Activated CD4-positive, alpha-beta memory T cell treated with anti-CD3 and anti-CD28 coated beads, Interleukin-2, amount 10 ng/mL, durations not matched to agents 7 days and 5 days (primary cell): ENCODE measurements around the gene CHST3. TPM values are rescaled to one million over a fixed set of nuclear protein-coding genes. Genes with fewer than 3 reads are reported as not detected.

Experiments used
- CTCF ChIA-PET: fragments of 350-600 bp; sonication (Branson Sonifier 250); formaldehyde crosslinking; loops from one replicate; lab custom pipeline; 2021; ENCODE audit warnings: antibody characterized with exemption, inconsistent platforms; lab: Charles Lee
- POLR2A ChIA-PET: fragments of 350-600 bp; sonication (Branson Sonifier 250); formaldehyde crosslinking; loops from one replicate; lab custom pipeline; 2021; ENCODE audit warnings: antibody characterized with exemption; lab: Charles Lee
- DNase-seq: peaks from one replicate; pipeline ENCODE4 v3.0.0-alpha.2; 2020
- H3K27ac Mint-ChIP-seq: one replicate; pipeline ENCODE4 v1.8.0; 2021; ENCODE audit warnings: mild to moderate bottlenecking, mixed read lengths
- H3K27me3 Mint-ChIP-seq: one replicate; pipeline ENCODE4 v1.8.0; 2021; ENCODE audit warnings: mixed read lengths
- H3K36me3 Mint-ChIP-seq: one replicate; pipeline ENCODE4 v1.8.0; 2021; ENCODE audit warnings: low read depth, mixed read lengths
- H3K4me1 Mint-ChIP-seq: one replicate; pipeline ENCODE4 v1.8.0; 2021; ENCODE audit warnings: mixed read lengths
- H3K4me3 Mint-ChIP-seq: one replicate; pipeline ENCODE4 v1.8.0; 2021; ENCODE audit warnings: mild to moderate bottlenecking, mixed read lengths
- H3K9me3 Mint-ChIP-seq: one replicate; pipeline ENCODE4 v1.8.0; 2021; ENCODE audit warnings: mixed read lengths
- total RNA-seq, 2 experiments: library from RNA; stranded (reverse); gene quantifications; one replicate each; pipeline ENCODE4 v1.2.3, GENCODE V29; 2021

The CHST3 gene
- total RNA-seq, 2 experiments from 2014 or later, result 0.03 to 0.05 TPM

DNA sequence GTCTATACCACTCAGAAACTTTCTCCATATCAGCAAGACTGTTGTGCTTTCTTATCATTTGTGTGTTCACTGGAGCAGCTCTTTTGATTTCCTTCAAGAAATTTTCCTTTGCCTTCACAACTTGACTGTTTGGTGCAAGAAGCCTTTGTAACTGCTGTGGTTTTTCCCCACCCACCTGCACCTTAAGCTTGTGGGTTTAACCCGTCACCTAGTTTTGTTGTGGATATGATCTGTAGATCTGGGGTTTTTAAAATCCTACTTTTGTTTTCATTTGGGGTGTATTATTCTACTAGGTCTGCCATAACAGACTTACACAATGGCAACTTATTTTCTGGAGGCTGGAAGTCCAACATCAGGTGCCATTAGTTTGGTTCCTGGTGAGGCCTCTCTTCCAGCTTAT, 30.5 kb upstream of the CHST3 start:
- Mint-ChIP-seq H3K36me3 (peaks cover 11% of the 10 kb centered on the region), H3K27ac (no peak overlapping the region), H3K4me1 (peaks cover 13% of the 10 kb centered on the region), H3K9me3 (peaks cover 23% of the 10 kb centered on the region), H3K4me3 (no peak overlapping the region), H3K27me3 (peaks cover 14% of the 10 kb centered on the region)
- ChIA-PET CTCF (interaction anchor here (0.8 kb wide), 1 partner anchor 1127 kb away, joined by 3 read pairs; no protein-coding TSS in a partner anchor), POLR2A (no interaction called here)
- no peak for DNase-seq

DNA sequence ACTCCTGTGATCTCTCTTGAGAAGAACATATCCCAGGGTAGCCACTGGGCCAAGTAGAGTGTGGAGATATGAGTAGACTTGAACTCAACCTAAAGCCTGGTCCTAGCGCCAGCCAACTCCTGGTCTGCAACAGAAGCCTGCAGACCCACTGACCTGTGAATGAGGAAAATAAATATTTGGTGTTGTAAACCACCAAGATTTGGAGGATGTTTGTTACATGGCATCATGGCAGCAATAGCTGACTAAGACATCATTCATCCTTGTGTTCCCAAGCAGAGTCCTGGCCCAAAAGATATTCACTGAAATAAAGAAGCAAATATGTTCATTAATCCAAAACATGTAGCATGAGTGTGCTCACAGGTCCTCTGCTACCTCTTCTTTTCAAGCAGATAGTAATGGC, 26.0 kb upstream of the CHST3 start:
- Mint-ChIP-seq H3K27me3 (peaks cover 23% of the 10 kb centered on the region), H3K4me3 (no peak overlapping the region), H3K36me3 (peaks cover 21% of the 10 kb centered on the region), H3K9me3 (peaks cover 35% of the 10 kb centered on the region), H3K4me1 (peaks cover 31% of the 10 kb centered on the region), H3K27ac (no peak overlapping the region)
- no peak for DNase-seq
- ChIA-PET CTCF (interaction anchor here (0.7 kb wide), 1 partner anchor 42 kb away, joined by 3 read pairs; no protein-coding TSS in a partner anchor), POLR2A (no interaction called here)

DNA sequence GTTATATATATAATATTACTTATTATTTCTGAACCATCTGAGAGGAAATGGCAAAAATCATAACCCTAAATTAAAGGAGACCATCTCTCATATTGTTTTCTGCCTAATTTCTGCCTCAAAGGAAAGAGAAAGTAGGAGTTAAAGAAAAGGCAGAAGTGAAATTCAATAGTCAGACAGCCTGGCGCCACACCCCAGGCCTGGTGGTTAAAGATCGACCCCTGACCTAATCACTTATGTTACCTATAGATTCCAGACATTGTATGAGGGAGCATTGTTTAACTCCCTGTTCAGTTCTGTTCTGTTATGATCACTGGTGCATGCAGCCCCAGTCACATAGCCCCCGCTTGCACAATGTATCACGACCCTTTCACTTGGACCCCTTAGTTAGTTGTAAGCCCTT, 24.9 kb upstream of the CHST3 start:
- Mint-ChIP-seq H3K27me3 (peaks cover 23% of the 10 kb centered on the region), H3K4me3 (no peak overlapping the region), H3K4me1 (peaks cover 22% of the 10 kb centered on the region), H3K27ac (no peak overlapping the region), H3K36me3 (peaks cover 21% of the 10 kb centered on the region), H3K9me3 (peaks cover 35% of the 10 kb centered on the region)
- CTCF ChIA-PET, result no interaction called here
- no peak for DNase-seq
- POLR2A ChIA-PET, result no interaction called here

DNA sequence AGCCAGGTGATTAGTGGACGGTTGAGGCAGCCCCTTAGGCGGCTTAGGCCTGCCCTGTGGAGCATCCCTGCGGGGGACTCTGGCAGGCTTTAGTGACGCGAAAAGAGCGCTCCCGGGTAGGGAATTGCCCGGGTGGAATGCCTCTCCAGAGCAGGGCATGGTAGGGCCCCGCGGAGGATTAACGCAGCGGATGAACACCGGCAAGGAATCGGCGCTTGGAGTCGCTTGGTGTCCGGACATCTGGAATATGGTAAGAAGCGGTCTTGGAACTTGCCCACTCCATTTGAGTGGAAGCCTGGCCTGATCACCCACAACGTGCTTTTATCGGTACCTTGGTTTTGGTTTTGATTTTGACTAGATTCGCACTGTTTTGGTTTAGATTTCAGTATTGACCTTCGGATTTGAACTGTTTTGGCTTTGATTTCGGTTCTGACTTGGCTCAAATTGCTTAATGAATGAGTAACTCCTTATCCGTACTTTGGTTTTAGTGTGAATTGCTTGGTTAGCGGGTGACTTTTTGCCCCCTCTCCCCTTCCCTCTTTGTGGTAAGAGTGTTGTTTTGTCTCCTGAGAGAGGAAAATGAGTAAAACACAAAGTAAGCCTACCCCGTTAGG, 24.2 kb upstream of the CHST3 start:
- Mint-ChIP-seq H3K27me3 (peaks cover 23% of the 10 kb centered on the region), H3K9me3 (peaks cover 34% of the 10 kb centered on the region), H3K27ac (no peak overlapping the region), H3K4me1 (peaks cover 20% of the 10 kb centered on the region), H3K36me3 (peaks cover 19% of the 10 kb centered on the region), H3K4me3 (peak overlapping the region; percentile 19)
- POLR2A ChIA-PET, result no interaction called here
- CTCF ChIA-PET, result no interaction called here
- DNase-seq, result no peak

DNA sequence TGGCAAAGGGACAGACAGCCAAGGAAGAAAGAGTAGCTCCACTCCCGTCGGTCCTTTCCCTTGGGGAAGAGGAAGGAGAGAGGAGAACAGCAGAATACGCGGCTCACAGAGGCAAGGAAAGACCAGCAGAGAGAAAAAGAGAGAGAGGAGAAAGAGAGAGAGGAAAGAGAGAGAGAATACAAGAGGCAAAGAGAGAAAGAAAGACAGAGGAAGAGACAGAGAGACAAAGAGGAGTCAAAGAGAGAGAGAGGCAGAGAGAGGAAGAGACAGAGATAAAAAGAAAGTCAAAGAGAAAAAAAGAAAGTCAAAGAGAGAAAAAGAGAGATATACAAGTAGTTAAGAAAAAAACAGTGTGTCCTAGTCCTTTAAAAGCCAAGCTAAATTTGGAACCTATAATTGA, 23.4 kb upstream of the CHST3 start:
- DNase-seq, result no peak
- Mint-ChIP-seq H3K4me1 (peaks cover 19% of the 10 kb centered on the region), H3K9me3 (peaks cover 35% of the 10 kb centered on the region), H3K27me3 (peaks cover 24% of the 10 kb centered on the region), H3K27ac (no peak overlapping the region), H3K4me3 (no peak overlapping the region), H3K36me3 (peaks cover 19% of the 10 kb centered on the region)
- ChIA-PET POLR2A (no interaction called here), CTCF (no interaction called here)

DNA sequence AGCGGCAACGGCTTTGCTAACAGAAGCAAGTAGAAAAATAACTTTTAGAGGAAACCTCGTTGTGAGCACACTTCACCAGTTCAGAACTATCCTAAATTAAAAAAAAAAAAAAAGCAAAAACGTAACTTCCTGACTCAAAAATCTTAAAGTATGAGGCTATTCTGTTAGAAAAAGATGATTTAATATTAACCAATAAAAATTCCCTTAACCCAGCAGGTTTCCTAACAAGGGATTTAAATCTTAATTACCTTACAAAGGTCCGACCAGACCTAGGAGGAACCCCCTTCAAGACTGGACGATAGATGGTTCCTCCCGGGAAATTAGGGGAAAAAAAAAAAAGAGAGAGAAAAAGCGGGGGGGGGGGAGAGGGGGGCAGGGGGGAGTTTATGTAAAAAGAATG, 22.9 kb upstream of the CHST3 start:
- Mint-ChIP-seq H3K4me3 (no peak overlapping the region), H3K4me1 (peaks cover 19% of the 10 kb centered on the region), H3K27ac (no peak overlapping the region), H3K36me3 (peaks cover 25% of the 10 kb centered on the region), H3K27me3 (peaks cover 27% of the 10 kb centered on the region), H3K9me3 (peaks cover 38% of the 10 kb centered on the region)
- DNase-seq, result no peak
- ChIA-PET POLR2A (no interaction called here), CTCF (no interaction called here)

DNA sequence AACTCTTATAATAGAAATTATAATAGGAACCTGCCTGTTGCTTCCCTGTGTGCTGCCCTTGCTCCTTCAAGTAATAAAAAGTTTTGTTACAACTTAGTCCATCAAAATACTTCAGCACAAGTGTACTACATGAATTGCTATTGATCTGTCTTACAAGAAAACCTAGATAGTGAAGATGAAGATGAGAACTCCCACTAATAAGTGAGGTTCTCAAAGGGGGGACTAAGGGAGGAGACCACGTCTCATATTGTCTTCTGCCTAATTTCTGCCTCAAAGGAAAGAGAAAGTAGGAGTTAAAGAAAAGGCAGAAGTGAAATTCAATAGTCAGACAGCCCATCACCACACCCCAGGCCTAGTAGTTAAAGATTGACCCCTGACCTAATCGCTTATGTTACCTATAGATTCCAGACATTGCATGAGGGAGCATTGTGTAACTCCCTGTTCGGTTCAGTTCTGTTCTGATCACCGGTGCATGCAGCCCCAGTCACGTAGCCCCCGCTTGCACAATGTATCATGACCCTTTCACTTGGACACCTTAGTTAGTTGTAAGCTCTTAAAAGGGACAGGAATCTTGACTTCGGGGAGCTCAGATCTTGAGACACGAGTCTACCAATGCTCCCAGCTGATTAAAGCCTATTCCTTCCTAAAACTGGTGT, 18.2 kb upstream of the CHST3 start:
- peaks cover 16% of the 10 kb centered on the region for H3K27me3 Mint-ChIP-seq
- no peak for DNase-seq
- H3K9me3 Mint-ChIP-seq, result peaks cover 32% of the 10 kb centered on the region
- peaks cover 2% of the 10 kb centered on the region for H3K4me1 Mint-ChIP-seq
- H3K36me3 Mint-ChIP-seq, result peaks cover 11% of the 10 kb centered on the region
- CTCF ChIA-PET, result interaction anchor here (1.0 to 1.6 kb wide), 2 partner anchors 10 to 103 kb away, joined by 3 read pairs; no protein-coding TSS in a partner anchor
- POLR2A ChIA-PET, result no interaction called here
- H3K27ac Mint-ChIP-seq, result no peak overlapping the region
- H3K4me3 Mint-ChIP-seq, result no peak overlapping the region

DNA sequence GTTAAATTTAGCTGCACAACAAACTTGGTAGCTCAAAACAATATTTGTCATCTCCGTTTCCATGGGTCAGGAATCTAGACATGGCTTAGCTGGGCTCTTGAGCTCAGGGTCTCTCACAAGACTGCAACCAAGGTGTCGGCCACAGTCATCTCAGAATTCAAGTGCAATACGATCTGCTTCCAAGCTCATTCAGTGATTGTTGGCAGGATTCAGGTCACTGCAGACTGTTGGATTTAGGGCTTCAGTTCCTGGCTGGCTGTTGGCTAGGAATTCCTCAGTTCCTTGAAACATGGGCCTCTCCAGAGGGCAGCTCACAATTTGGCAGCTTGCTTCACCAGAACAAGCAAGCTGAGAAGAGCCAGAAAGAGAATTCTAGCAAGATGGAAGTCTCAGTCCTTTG, 17.5 kb upstream of the CHST3 start:
- POLR2A ChIA-PET, result no interaction called here
- Mint-ChIP-seq H3K36me3 (peaks cover 11% of the 10 kb centered on the region), H3K4me3 (no peak overlapping the region), H3K27me3 (peaks cover 15% of the 10 kb centered on the region), H3K4me1 (no peaks in the 10 kb centered on the region), H3K9me3 (peaks cover 32% of the 10 kb centered on the region), H3K27ac (no peak overlapping the region)
- CTCF ChIA-PET, result interaction anchor here (1.0 to 1.6 kb wide), 2 partner anchors 9 to 102 kb away, joined by 3 read pairs; no protein-coding TSS in a partner anchor
- DNase-seq, result no peak

DNA sequence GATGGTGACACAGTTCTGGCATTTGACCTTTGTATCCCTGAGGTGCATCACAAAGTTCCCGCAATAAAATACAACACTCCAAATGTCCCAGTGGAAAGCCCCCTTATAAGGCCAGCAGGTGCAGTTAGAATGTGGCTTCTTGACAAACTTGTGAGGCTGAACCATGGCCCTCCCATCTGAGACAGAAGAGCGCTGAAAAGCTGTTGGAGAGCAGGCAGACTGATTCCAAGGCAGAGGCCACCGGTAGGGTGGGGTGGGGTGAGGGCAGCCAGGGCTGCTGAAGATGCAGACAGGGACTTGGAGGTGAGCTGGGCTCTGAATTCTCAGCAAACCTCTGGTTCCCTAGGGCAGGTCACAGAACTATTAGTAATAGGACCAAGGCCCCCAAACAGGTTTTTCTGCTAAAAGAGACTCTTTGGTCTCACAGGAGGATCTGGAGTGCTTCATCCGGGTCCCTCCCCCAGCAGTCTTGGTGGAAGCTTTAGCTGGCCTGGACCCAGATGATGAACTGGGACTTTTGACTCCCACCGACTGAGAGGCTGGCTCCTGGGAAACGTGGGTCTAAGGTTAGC, 15.6 kb upstream of the CHST3 start:
- Mint-ChIP-seq H3K4me3 (no peak overlapping the region), H3K4me1 (no peaks in the 10 kb centered on the region), H3K27ac (no peak overlapping the region), H3K27me3 (peaks cover 10% of the 10 kb centered on the region), H3K36me3 (peaks cover 11% of the 10 kb centered on the region), H3K9me3 (peaks cover 25% of the 10 kb centered on the region)
- ChIA-PET POLR2A (no interaction called here), CTCF (no interaction called here)
- no peak for DNase-seq

DNA sequence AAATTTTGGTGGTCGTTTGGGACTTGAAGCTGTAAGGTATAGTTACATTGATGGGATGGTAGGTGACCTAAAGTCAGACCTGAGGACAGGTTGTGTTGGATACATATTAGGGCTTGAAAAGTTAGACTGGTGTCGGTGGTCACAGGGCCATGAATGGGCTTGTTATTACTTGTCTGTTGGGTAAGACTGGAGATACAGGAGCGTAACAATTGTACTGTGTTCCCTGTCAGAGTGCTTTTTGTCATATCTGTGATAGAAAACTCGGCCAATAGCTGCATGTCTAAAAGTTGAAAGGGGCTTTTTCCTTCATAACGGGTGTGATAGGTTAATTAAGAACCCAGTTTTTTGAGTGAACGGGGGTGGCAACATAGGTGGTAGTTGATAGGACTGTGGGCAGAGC, 13.5 kb upstream of the CHST3 start:
- no peak overlapping the region for H3K4me3 Mint-ChIP-seq
- DNase-seq, result no peak
- H3K27ac Mint-ChIP-seq, result no peak overlapping the region
- no peaks in the 10 kb centered on the region for H3K4me1 Mint-ChIP-seq
- ChIA-PET POLR2A (no interaction called here), CTCF (no interaction called here)
- H3K9me3 Mint-ChIP-seq, result peaks cover 32% of the 10 kb centered on the region
- peaks cover 10% of the 10 kb centered on the region for H3K27me3 Mint-ChIP-seq
- peaks cover 14% of the 10 kb centered on the region for H3K36me3 Mint-ChIP-seq

DNA sequence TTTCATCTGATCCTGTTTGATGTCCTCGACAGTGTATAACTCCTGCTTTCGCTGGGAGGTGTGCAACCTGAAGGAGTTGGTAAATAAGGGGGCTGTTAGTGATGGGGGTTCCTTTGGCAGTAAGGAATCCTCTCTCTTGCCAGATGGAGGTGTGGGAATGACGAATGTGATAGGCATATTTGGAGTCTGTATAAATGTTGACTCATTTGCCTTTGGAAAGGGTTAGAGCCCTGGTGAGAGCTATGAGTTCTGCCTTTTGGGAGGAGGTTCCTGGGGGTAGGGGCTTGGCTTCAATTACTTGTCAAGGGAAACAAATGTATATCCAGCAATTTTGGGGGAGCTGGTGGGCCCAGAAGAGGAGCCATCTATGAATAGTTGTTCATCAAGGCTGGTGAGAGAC, 11.4 kb upstream of the CHST3 start:
- H3K36me3 Mint-ChIP-seq, result peaks cover 3% of the 10 kb centered on the region
- H3K9me3 Mint-ChIP-seq, result peaks cover 17% of the 10 kb centered on the region
- H3K27me3 Mint-ChIP-seq, result peaks cover 3% of the 10 kb centered on the region
- POLR2A ChIA-PET, result no interaction called here
- no peak for DNase-seq
- H3K4me3 Mint-ChIP-seq, result no peak overlapping the region
- no peak overlapping the region for H3K27ac Mint-ChIP-seq
- H3K4me1 Mint-ChIP-seq, result no peaks in the 10 kb centered on the region
- CTCF ChIA-PET, result no interaction called here

DNA sequence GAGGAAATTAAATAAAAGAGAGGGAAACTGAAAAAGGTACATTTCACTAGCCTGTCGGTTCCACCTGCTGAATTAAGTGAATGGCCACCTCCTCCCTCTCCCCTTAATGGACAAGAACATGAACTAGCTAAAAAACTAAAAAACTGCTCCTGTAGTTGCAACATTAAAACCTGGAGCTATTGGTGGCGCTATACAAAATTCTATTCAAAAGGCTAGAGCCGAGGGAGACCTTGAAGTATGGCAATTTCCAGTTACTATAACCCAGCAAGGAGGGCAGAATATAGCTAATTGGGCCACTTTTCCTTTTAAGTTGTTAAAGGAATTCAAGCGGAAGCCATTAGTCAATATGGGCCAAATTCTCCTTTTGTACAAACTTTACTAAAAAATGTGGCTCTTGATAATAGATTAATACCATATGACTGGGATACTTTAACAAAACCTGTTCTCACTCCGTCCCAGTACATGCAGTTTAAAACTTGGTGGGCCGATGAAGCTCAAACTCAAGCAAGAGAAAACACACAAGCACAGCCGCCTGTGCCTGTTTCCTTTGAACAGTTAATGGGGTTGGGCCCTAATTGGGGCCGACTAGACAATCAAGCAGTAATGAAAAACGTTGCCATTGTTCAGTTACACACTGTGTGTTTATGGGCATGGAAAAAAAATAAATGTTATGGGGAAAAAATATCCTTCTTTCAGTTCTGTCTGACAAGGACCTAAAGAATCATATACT, 6.5 kb upstream of the CHST3 start:
- POLR2A ChIA-PET, result no interaction called here
- H3K27me3 Mint-ChIP-seq, result peaks cover 40% of the 10 kb centered on the region
- CTCF ChIA-PET, result interaction anchor here (1.4 kb wide), 1 partner anchor 91 kb away, joined by 5 read pairs; no protein-coding TSS in a partner anchor
- no peak overlapping the region for H3K4me3 Mint-ChIP-seq
- no peaks in the 10 kb centered on the region for H3K4me1 Mint-ChIP-seq
- H3K27ac Mint-ChIP-seq, result no peak overlapping the region
- DNase-seq, result no peak
- peaks cover 10% of the 10 kb centered on the region for H3K9me3 Mint-ChIP-seq
- H3K36me3 Mint-ChIP-seq, result peaks cover 3% of the 10 kb centered on the region

DNA sequence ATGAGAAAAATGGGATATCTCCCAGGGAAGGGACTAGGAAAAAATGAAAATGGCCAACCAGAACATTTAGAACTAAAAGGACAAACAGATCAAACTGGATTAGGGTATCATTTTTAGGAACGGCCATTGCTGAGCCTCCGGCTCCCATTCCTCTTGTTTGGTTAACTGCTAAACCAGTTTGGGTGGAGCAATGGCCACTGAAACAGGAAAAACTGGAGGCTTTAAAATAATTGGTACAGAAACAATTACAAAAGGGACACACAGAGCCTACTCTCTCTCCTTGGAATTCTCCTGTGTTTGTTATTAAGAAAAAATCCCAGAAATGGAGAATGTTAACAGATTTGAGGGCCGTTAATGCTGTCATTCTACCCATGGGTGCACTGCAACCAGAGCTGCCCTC, 4.7 kb upstream of the CHST3 start:
- CTCF ChIA-PET, result no interaction called here
- Mint-ChIP-seq H3K4me1 (no peaks in the 10 kb centered on the region), H3K27me3 (peaks cover 49% of the 10 kb centered on the region), H3K9me3 (peaks cover 9% of the 10 kb centered on the region), H3K27ac (no peak overlapping the region), H3K36me3 (peaks cover 2% of the 10 kb centered on the region), H3K4me3 (no peak overlapping the region)
- no peak for DNase-seq
- POLR2A ChIA-PET, result no interaction called here
